Measurements from ENCODE around the gene COX6A2. TPM values are rescaled to one million over a fixed set of nuclear protein-coding genes. Genes with fewer than 3 reads are reported as not detected.
A peak's percentile ranks its signal among the peaks of the same experiment; 100 is the strongest.

COX6A2 gene
- total RNA-seq, 1 experiment from 2014 or later = not detected

DNA sequence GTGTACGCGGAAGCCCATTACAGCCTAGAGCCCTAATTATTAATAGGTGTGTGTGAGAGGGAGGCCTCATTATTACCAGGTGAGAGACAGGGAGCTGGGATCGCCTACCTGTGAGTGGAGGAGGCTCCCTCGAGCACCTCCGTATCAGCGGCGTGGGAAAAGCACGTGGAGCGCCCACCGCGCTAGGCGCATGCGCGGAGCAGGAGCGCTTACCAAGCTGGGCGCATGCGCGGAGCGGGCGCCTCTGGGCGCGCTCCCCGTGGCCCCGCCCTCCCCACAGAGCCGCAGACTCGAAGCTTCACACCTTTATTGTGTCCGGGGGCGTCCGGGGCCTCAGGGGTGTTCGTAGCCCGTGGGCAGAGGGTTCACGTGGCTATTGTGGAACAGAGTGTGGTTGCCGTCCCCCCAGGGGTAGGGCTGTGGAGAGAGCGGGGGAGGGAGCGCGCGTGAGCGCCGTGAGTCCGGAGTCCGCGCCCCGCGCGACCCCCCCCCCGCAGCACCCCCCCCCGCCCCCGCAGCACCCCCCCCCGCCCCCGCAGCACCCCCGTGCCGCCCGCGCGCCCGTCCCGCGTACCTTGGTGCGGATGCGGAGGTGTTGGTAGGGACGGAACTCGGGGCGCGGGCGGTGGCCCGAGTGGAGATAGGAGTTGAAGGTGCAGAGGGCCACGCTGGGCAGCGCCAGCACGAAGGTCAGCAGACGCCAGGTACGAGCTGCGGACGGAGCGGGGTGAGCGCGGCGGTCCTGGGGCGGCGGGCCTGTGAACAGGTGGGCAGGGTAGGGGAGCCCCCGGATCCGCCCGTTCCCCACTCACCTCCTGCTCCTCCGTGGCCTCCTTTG lies 500 bp downstream of the COX6A2 start:
- intact Hi-C loops (cut with micrococcal nuclease; ENCODE audit: unreplicated experiment) = no loop called here
- Histone ChIP-seq H3K4me1 (ENCODE audit: control insufficient read depth, insufficient read depth, low read length) (no peaks in the 10 kb centered on the region), H3K9me3 (ENCODE audit: control insufficient read depth, insufficient read depth, low read depth, low read length) (no peaks in the 10 kb centered on the region), H3K4me3 (ENCODE audit: low read depth in 2 of 2, low read length in 2 of 2) (peak overlapping the region; percentile 32 to 40), H3K27me3 (ENCODE audit: control insufficient read depth, insufficient read depth, low read length) (no peaks in the 10 kb centered on the region), H3K36me3 (ENCODE audit: control insufficient read depth, insufficient read depth, low read length) (no peaks in the 10 kb centered on the region), H3K27ac (ENCODE audit: low read length) (peak overlapping the region; percentile 34; the same call in 1 of the 2 replicates)
- CTCF ChIA-PET = interaction anchor here (0.6 to 0.7 kb wide), 2 partner anchors 440 to 486 kb away, joined by 3 to 4 read pairs; no protein-coding TSS in a partner anchor
- no peak for DNase-seq (ENCODE audit: low read depth, low spot score)
- in situ Hi-C loops (cut with HindIII; ENCODE audit: low pct_unique_long_range_greater_than_20kb, low sequenced_read_pairs) = no loop called here
- no TSS peak for BruUV-seq (replicated peaks)
- TF ChIP-seq SIN3A (IDR thresholded peaks at IDR 0.05; ENCODE audit: borderline replicate concordance, insufficient read depth, low read depth, low read length) (no peak), TCF7L2 (IDR thresholded peaks at IDR 0.05; ENCODE audit: low read depth, low read length) (no peak), POLR2AphosphoS5 (IDR thresholded peaks at IDR 0.05; ENCODE audit: low read depth, low read length) (no peak)
- TF ChIP-seq, protein P1, sequence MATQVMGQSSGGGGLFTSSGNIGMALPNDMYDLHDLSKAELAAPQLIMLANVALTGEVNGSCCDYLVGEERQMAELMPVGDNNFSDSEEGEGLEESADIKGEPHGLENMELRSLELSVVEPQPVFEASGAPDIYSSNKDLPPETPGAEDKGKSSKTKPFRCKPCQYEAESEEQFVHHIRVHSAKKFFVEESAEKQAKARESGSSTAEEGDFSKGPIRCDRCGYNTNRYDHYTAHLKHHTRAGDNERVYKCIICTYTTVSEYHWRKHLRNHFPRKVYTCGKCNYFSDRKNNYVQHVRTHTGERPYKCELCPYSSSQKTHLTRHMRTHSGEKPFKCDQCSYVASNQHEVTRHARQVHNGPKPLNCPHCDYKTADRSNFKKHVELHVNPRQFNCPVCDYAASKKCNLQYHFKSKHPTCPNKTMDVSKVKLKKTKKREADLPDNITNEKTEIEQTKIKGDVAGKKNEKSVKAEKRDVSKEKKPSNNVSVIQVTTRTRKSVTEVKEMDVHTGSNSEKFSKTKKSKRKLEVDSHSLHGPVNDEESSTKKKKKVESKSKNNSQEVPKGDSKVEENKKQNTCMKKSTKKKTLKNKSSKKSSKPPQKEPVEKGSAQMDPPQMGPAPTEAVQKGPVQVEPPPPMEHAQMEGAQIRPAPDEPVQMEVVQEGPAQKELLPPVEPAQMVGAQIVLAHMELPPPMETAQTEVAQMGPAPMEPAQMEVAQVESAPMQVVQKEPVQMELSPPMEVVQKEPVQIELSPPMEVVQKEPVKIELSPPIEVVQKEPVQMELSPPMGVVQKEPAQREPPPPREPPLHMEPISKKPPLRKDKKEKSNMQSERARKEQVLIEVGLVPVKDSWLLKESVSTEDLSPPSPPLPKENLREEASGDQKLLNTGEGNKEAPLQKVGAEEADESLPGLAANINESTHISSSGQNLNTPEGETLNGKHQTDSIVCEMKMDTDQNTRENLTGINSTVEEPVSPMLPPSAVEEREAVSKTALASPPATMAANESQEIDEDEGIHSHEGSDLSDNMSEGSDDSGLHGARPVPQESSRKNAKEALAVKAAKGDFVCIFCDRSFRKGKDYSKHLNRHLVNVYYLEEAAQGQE (IDR thresholded peaks at IDR 0.05; ENCODE audit: insufficient read depth in 1 of 2, low read depth in 2 of 2, low read length in 1 of 2) = no peak
- TF ChIP-seq, protein P2, sequence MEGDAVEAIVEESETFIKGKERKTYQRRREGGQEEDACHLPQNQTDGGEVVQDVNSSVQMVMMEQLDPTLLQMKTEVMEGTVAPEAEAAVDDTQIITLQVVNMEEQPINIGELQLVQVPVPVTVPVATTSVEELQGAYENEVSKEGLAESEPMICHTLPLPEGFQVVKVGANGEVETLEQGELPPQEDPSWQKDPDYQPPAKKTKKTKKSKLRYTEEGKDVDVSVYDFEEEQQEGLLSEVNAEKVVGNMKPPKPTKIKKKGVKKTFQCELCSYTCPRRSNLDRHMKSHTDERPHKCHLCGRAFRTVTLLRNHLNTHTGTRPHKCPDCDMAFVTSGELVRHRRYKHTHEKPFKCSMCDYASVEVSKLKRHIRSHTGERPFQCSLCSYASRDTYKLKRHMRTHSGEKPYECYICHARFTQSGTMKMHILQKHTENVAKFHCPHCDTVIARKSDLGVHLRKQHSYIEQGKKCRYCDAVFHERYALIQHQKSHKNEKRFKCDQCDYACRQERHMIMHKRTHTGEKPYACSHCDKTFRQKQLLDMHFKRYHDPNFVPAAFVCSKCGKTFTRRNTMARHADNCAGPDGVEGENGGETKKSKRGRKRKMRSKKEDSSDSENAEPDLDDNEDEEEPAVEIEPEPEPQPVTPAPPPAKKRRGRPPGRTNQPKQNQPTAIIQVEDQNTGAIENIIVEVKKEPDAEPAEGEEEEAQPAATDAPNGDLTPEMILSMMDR (IDR thresholded peaks at IDR 0.05) = no peak
- ATAC-seq = peak; percentile 62
- POLR2A ChIA-PET = no interaction called here

DNA sequence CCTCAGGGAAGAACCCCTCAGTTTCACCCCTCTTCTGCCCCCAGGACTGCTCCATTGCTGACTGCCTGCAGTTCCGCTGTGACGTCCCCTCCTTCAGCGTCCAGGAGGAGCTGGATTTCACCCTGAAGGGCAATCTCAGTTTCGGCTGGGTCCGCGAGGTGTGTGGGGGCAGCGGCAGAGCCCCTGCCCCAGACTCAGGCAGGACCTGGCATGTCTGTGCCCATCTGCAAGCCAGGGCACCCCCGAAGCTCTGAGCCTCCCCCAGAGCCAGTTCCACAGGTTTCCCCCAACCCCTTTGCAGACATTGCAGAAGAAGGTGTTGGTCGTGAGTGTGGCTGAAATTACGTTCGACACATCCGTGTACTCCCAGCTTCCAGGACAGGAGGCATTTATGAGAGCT lies 4.4 kb downstream of the COX6A2 start:
- CTCF ChIA-PET = interaction anchor here (0.7 kb wide), 1 partner anchor 243 kb away, joined by 4 read pairs; no protein-coding TSS in a partner anchor
- no peaks in the 10 kb centered on the region for H3K9me3 ChIP-seq (ENCODE audit: control insufficient read depth, insufficient read depth, low read depth, low read length)
- no peak overlapping the region for H3K27ac ChIP-seq (ENCODE audit: low read length)
- POLR2A ChIA-PET = no interaction called here
- no peak overlapping the region for H3K4me3 ChIP-seq (ENCODE audit: low read depth in 2 of 2, low read length in 2 of 2)
- DNase-seq (ENCODE audit: low read depth, low spot score) (no peak), ATAC-seq (no peak)
- BruUV-seq (replicated peaks) = no TSS peak
- intact Hi-C loops (cut with micrococcal nuclease; ENCODE audit: unreplicated experiment) (no loop called here), in situ Hi-C loops (cut with HindIII; ENCODE audit: low pct_unique_long_range_greater_than_20kb, low sequenced_read_pairs) (no loop called here)
- no peaks in the 10 kb centered on the region for H3K4me1 ChIP-seq (ENCODE audit: control insufficient read depth, insufficient read depth, low read length)
- TF ChIP-seq, protein P2 (IDR thresholded peaks at IDR 0.05) = no peak
- TF ChIP-seq POLR2AphosphoS5 (IDR thresholded peaks at IDR 0.05; ENCODE audit: low read depth, low read length) = no peak
- TF ChIP-seq, protein P1 (IDR thresholded peaks at IDR 0.05; ENCODE audit: insufficient read depth in 1 of 2, low read depth in 2 of 2, low read length in 1 of 2) = no peak
- TF ChIP-seq SIN3A (IDR thresholded peaks at IDR 0.05; ENCODE audit: borderline replicate concordance, insufficient read depth, low read depth, low read length) = no peak
- TF ChIP-seq TCF7L2 (IDR thresholded peaks at IDR 0.05; ENCODE audit: low read depth, low read length) = no peak
- no peaks in the 10 kb centered on the region for H3K36me3 ChIP-seq (ENCODE audit: control insufficient read depth, insufficient read depth, low read length)
- no peaks in the 10 kb centered on the region for H3K27me3 ChIP-seq (ENCODE audit: control insufficient read depth, insufficient read depth, low read length)
